ENCODE results near the gene PDCD6IP.
"Not testable (repeated sequence)": the region's sequence is repeated elsewhere in the genome, so short reads cannot be mapped to it uniquely, and the experiment has no call there.

The PDCD6IP gene

GRCh38 chr3:33798418-33799201 lies at the start of gene PDCD6IP:
TSS of gene PDCD6IP (plus strand) at chr3:33798630. CDS start at chr3:33798729, 99 bp downstream.
- peak; percentile 81 for DNase-seq

- DNase-seq = no peak
These were observed 48.8 kb upstream of the PDCD6IP start for GRCh38 chr3:33749546-33750210.

- DNase-seq = no peak
These were observed 48.2 kb upstream of the PDCD6IP start for GRCh38 chr3:33750211-33750548.

- no peak for DNase-seq
These were observed 47.1 kb upstream of the PDCD6IP start for GRCh38 chr3:33751336-33751735.

GRCh38 chr3:33754391-33754790 lies 44.0 kb upstream of the PDCD6IP start:
- not testable (repeated sequence) for DNase-seq

- no peak for DNase-seq
These were observed 40.1 kb upstream of the PDCD6IP start for GRCh38 chr3:33758281-33758680.

- DNase-seq = no peak
These were observed 39.6 kb upstream of the PDCD6IP start for GRCh38 chr3:33758864-33759263.

GRCh38 chr3:33768578-33769330 lies 29.7 kb upstream of the PDCD6IP start:
- no peak for DNase-seq

- DNase-seq = no peak
These were observed 24.8 kb upstream of the PDCD6IP start for GRCh38 chr3:33773637-33774036.

- DNase-seq = no peak
These were observed 23.1 kb upstream of the PDCD6IP start for GRCh38 chr3:33775363-33775762.

GRCh38 chr3:33777996-33778395 lies 20.4 kb upstream of the PDCD6IP start:
- DNase-seq = no peak

GRCh38 chr3:33779751-33780150 lies 18.7 kb upstream of the PDCD6IP start:
- no peak for DNase-seq

- not testable (repeated sequence) for DNase-seq
These were observed 17.0 kb upstream of the PDCD6IP start for GRCh38 chr3:33781413-33781812.

- DNase-seq = no peak
These were observed 11.7 kb upstream of the PDCD6IP start for GRCh38 chr3:33786565-33787327.

GRCh38 chr3:33787328-33788009 lies 11.0 kb upstream of the PDCD6IP start:
- DNase-seq = peak; percentile 48

- no peak for DNase-seq
These were observed 9.1 kb upstream of the PDCD6IP start for GRCh38 chr3:33789183-33789954.

- no peak for DNase-seq
These were observed 8.3 kb upstream of the PDCD6IP start for GRCh38 chr3:33790091-33790490.

GRCh38 chr3:33791477-33792166 lies 6.8 kb upstream of the PDCD6IP start:
- no peak for DNase-seq

- DNase-seq = no peak
These were observed 6.1 kb upstream of the PDCD6IP start for GRCh38 chr3:33792167-33792892.

- no peak for DNase-seq
These were observed 3.3 kb upstream of the PDCD6IP start for GRCh38 chr3:33795131-33795530.
